SK-N-SH treated with all-trans-retinoic acid at 6 μM for 48 hours (cell line): ENCODE measurements around the gene CDCA4.

ENCODE experiments used
- ATAC-seq: fragments of 200-7000 bp; cut with Tn5 transposase; 3 replicates; pipeline ENCODE4 v1.9.1; 2020; ENCODE audit warnings: mild to moderate bottlenecking, moderate library complexity
- ARNTL ChIP-seq: fragments of 450-650 bp; formaldehyde crosslinking; IDR thresholded peaks from 2 replicates; pipeline ENCODE4 v1.5.0; 2020; ENCODE audit warnings: low read depth, mild to moderate bottlenecking, moderate library complexity, borderline replicate concordance
- BACH2 ChIP-seq: fragments of 250-450 bp; sonication (Bioruptor Pico); IDR thresholded peaks from 2 replicates; pipeline ENCODE4 v1.9.0; 2021; ENCODE audit warnings: mild to moderate bottlenecking, borderline replicate concordance
- CREB5 ChIP-seq: fragments of 250-450 bp; sonication (Bioruptor Pico); IDR thresholded peaks from 2 replicates; pipeline ENCODE4 v1.5.1; 2020; ENCODE audit warnings: low read depth, mild to moderate bottlenecking, moderate library complexity
- CSDC2 ChIP-seq: fragments of 250-450 bp; sonication (Bioruptor Pico); IDR thresholded peaks from 2 replicates; pipeline ENCODE4 v1.5.0; 2020; ENCODE audit warnings: mild to moderate bottlenecking, moderate library complexity
- CSRNP3 ChIP-seq: fragments of 250-450 bp; sonication (Bioruptor Pico); IDR thresholded peaks from 2 replicates; pipeline ENCODE4 v1.5.1; 2021; ENCODE audit warnings: mild to moderate bottlenecking, moderate library complexity
- ESRRG ChIP-seq: fragments of 250-450 bp; sonication (Bioruptor Pico); IDR thresholded peaks from 2 replicates; pipeline ENCODE4 v1.6.1; 2021; ENCODE audit warnings: mild to moderate bottlenecking
- ISL1 ChIP-seq: fragments of 250-450 bp; sonication (Bioruptor Pico); IDR thresholded peaks from 2 replicates; pipeline ENCODE4 v2.1.2; 2022; ENCODE audit warnings: mild to moderate bottlenecking, moderate library complexity
- OSR1 ChIP-seq: fragments of 250-450 bp; sonication (Bioruptor Pico); IDR thresholded peaks from 2 replicates; pipeline ENCODE4 v1.8.0; 2022; ENCODE audit warnings: moderate library complexity, mild to moderate bottlenecking, inconsistent platforms
- PPARA ChIP-seq: fragments of 250-450 bp; sonication (Bioruptor Pico); IDR thresholded peaks from 2 replicates; pipeline ENCODE4 v1.5.0; 2020; ENCODE audit warnings: mild to moderate bottlenecking, borderline replicate concordance
- RARB ChIP-seq: fragments of 250-450 bp; sonication (Bioruptor Pico); IDR thresholded peaks from 2 replicates; pipeline ENCODE4 v1.8.0; 2021; ENCODE audit warnings: mild to moderate bottlenecking, moderate library complexity
- SNAI2 ChIP-seq: fragments of 250-450 bp; sonication (Bioruptor Pico); IDR thresholded peaks from 2 replicates; pipeline ENCODE4 v1.5.0; 2020; ENCODE audit warnings: mild to moderate bottlenecking, moderate library complexity
- TCF4 ChIP-seq: fragments of 250-450 bp; sonication (Bioruptor Pico); IDR thresholded peaks from 2 replicates; pipeline ENCODE4 v1.8.0; 2021; ENCODE audit warnings: mild to moderate bottlenecking, moderate library complexity, borderline replicate concordance
- TSHZ2 ChIP-seq: fragments of 250-450 bp; sonication (Bioruptor Pico); IDR thresholded peaks from 2 replicates; pipeline ENCODE4 v1.5.0; 2020; ENCODE audit warnings: mild to moderate bottlenecking, moderate library complexity
- ZC3H10 ChIP-seq: fragments of 250-450 bp; sonication (Bioruptor Pico); IDR thresholded peaks from 2 replicates; pipeline ENCODE4 v1.5.1; 2021; ENCODE audit warnings: mild to moderate bottlenecking, moderate library complexity
- ZFP3 ChIP-seq: fragments of 250-450 bp; sonication (Bioruptor Pico); IDR thresholded peaks from 2 replicates; pipeline ENCODE4 v1.5.0; 2020; ENCODE audit warnings: mild to moderate bottlenecking, moderate library complexity
- ZNF565 ChIP-seq: fragments of 450-650 bp; formaldehyde crosslinking; conservative IDR thresholded peaks from 2 replicates; pipeline ENCODE4 v1.5.0; 2020; ENCODE audit warnings: low read depth, mild to moderate bottlenecking, moderate library complexity
- ZNF70 ChIP-seq: fragments of 450-650 bp; formaldehyde crosslinking; IDR thresholded peaks from 2 replicates; pipeline ENCODE4 v1.5.0; 2020; ENCODE audit warnings: mild to moderate bottlenecking, moderate library complexity
- ZNF8 ChIP-seq: fragments of 450-650 bp; formaldehyde crosslinking; IDR thresholded peaks from 2 replicates; pipeline ENCODE4 v1.5.0; 2020; ENCODE audit warnings: mild to moderate bottlenecking, moderate library complexity
- TF ChIP-seq, protein P1 (sequence below): fragments of 250-450 bp; sonication (Bioruptor Pico); IDR thresholded peaks from 2 replicates; pipeline ENCODE4 v1.8.0; 2021; ENCODE audit warnings: low read depth, mild to moderate bottlenecking, moderate library complexity, borderline replicate concordance
- TF ChIP-seq, protein P2 (sequence below): fragments of 250-450 bp; sonication (Bioruptor Pico); IDR thresholded peaks from 2 replicates; pipeline ENCODE4 v1.8.0; 2020; ENCODE audit warnings: mild to moderate bottlenecking, moderate library complexity, borderline replicate concordance

The CDCA4 gene

GRCh38 chr14:104981699-104982541 is 39.0 kb downstream of the CDCA4 start:
- ATAC-seq, result no peak
- TF ChIP-seq OSR1 (CRISPR knock-in tag), result no peak
- TF ChIP-seq, protein P1, sequence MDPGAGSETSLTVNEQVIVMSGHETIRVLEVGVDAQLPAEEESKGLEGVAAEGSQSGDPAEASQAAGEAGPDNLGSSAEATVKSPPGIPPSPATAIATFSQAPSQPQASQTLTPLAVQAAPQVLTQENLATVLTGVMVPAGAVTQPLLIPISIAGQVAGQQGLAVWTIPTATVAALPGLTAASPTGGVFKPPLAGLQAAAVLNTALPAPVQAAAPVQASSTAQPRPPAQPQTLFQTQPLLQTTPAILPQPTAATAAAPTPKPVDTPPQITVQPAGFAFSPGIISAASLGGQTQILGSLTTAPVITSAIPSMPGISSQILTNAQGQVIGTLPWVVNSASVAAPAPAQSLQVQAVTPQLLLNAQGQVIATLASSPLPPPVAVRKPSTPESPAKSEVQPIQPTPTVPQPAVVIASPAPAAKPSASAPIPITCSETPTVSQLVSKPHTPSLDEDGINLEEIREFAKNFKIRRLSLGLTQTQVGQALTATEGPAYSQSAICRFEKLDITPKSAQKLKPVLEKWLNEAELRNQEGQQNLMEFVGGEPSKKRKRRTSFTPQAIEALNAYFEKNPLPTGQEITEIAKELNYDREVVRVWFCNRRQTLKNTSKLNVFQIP (CRISPR knock-in tag), result no peak
- TF ChIP-seq TCF4, result no peak
- no peak for TF ChIP-seq ZNF565 (CRISPR knock-in tag)
- TF ChIP-seq BACH2 (CRISPR knock-in tag), result no peak
- no peak for TF ChIP-seq ESRRG (CRISPR knock-in tag)
- TF ChIP-seq ISL1 (CRISPR knock-in tag), result no peak
- TF ChIP-seq ZNF8 (CRISPR knock-in tag), result no peak
- no peak for TF ChIP-seq CSRNP3 (CRISPR knock-in tag)
- TF ChIP-seq ZC3H10, result no peak
- TF ChIP-seq TSHZ2 (CRISPR knock-in tag), result no peak
- TF ChIP-seq ZNF70 (CRISPR knock-in tag), result no peak
- no peak for TF ChIP-seq SNAI2
- TF ChIP-seq ZFP3 (CRISPR knock-in tag), result no peak
- no peak for TF ChIP-seq PPARA (CRISPR knock-in tag)
- TF ChIP-seq, protein P2, sequence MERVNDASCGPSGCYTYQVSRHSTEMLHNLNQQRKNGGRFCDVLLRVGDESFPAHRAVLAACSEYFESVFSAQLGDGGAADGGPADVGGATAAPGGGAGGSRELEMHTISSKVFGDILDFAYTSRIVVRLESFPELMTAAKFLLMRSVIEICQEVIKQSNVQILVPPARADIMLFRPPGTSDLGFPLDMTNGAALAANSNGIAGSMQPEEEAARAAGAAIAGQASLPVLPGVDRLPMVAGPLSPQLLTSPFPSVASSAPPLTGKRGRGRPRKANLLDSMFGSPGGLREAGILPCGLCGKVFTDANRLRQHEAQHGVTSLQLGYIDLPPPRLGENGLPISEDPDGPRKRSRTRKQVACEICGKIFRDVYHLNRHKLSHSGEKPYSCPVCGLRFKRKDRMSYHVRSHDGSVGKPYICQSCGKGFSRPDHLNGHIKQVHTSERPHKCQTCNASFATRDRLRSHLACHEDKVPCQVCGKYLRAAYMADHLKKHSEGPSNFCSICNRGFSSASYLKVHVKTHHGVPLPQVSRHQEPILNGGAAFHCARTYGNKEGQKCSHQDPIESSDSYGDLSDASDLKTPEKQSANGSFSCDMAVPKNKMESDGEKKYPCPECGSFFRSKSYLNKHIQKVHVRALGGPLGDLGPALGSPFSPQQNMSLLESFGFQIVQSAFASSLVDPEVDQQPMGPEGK, result no peak
- TF ChIP-seq RARB (CRISPR knock-in tag), result no peak
- no peak for TF ChIP-seq CREB5 (CRISPR knock-in tag)
- TF ChIP-seq ARNTL (CRISPR knock-in tag), result no peak
- no peak for TF ChIP-seq CSDC2 (CRISPR knock-in tag)

GRCh38 chr14:104980611-104981531 is 40.0 kb downstream of the CDCA4 start:
- TF ChIP-seq ZFP3 (CRISPR knock-in tag) (no peak), OSR1 (CRISPR knock-in tag) (no peak)
- ATAC-seq, result no peak; the same call in 2 of the 3 replicates
